COLO668 (cell line): ENCODE data around the gene KRT79.

ENCODE experiments used
- DNase-seq: peaks from one replicate; lab custom pipeline; 2025; ENCODE audit not compliant: unreplicated experiment; lab: John Stamatoyannopoulos, UW

Gene KRT79

DNA sequence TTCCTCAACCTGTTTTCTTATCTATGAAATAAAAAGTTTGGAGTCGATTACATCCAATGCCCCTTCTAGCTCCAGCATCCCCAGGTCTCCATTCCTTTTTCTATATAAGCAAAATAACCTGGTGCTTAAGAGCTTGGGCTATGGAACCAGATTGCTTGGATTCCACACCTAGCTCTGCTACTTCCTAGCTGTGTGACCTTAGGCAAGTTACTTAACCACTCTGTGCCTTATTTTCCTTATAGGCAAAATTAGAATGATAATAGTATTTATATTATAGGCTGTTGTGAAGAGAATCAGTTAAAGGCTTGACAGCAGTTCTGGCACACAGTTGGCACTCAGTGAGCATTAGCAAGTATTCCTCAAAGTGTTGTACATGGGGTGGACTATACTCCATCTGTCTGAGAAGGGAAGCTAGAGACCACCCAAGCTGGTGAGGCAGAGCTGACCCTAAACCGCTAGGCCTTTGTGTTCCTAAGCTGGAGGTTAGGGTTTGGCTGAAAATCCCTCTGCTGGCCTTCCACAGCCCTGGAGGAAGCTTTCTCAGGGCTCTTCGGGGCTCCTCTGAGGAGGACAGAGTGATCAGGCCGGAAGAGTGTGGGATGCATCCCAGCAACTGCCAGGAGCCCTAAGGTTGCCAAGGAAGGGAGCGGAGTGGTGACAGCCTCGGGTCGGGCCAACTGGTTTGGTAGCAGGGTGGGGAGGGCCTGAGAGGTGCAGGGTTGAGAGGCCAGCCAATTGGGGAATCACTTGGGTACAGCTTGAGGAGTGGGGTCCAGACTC, 14.2 kb downstream of the KRT79 start:
- DNase-seq = no peak

DNA sequence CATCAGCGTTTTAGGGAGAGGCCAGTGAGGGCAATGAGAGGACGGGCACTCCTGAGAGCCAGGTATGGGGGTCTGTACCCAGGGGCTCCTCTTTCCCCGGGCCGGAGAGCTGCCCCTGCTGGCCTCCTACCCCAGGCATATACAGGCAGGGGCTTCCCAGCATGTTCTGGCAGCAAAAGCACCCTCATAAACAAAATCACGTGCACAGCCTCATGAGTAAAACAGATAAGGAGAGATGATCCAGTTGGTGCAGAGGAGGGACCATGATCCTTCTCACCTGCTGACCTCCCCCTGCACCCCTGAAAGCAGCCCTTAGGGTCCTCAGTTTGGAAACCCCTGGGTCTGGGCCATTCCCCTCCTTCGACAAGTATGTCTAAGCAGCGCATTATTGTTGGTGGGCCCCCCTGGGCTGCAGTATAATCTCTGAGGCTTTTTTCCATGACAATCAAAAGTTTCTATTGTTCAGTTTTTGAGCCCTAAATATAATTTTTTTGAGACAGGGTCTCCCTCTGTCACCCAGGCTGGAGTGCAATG, 15.2 kb downstream of the KRT79 start:
- DNase-seq = no peak

DNA sequence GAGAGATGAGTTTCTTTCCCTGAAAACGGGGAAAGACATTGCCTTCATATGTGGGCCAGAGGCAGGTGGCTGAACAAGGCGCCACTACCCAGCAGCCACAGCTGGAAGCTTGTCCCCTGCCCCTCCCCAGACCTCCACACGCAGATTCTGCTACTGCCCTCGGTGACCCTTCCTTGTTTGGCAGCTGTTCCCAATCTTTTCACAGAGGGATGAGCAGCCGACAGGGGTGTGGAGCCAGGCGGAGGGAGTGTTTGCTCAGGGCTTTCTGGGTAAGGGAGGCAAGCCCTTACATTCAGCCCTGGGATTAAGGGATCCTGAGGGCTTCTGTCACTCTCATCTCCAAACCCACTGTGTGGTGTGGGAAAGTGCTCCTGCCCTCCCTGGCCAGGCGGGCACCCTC, 15.7 kb downstream of the KRT79 start:
- peak; percentile 8 for DNase-seq

DNA sequence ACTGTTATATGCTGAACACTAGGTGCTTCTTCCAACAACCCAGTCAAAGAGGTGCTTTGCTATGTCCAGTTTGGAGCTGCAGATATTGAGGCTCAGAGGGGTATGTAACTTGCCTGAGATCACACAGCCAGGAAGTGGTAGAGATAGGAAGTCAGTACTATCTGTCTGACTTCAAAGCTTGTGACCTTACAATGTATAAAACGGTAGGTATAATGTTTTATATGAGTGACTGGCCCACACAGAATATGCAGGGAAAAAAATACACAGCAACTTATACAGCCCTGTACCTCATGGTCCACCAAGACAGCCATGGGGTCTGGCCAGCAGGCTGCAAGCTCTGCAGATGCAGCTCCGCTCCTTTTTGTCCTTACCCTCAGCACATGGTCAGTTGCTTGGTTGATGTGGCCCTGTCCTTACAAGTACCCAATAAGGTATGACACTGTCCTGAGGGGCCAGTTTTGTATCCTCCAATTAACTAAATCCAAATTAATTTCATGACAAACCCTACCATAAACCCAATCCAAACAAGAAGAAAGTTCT, 16.3 kb downstream of the KRT79 start:
- DNase-seq = no peak

DNA sequence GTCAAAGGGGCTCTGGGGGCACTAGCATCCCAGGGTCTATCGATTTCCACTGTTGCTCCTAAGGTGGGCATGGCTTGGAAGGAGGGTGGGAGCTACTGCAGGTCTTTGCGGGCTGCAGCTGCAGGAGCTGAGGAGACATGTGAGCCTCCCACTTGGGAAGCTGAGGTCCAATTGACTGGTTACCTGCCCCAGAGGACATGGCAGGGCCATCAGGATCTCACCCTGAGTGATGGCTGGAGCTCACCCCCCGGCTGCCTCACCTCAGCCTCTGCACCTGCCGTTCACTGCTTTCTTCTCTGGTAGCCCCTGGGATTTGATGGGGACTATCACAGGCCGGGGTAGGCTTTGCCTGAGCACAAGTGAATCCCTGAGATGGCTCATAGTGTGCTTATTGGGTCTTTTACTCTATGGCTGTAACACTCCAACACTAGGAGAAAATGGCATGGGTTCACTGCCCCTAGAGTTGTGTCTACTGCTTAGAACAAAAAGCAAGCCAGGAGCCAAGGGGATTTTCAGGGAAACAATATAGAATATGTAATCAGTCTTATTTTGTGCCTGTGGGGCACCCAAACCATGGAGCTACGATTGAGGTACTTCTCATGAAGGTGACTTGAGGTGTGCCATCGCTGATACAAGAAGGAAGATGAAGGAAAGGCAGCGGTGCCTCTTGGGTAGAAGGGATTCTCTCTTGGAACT, 17.0 kb downstream of the KRT79 start:
- no peak for DNase-seq

DNA sequence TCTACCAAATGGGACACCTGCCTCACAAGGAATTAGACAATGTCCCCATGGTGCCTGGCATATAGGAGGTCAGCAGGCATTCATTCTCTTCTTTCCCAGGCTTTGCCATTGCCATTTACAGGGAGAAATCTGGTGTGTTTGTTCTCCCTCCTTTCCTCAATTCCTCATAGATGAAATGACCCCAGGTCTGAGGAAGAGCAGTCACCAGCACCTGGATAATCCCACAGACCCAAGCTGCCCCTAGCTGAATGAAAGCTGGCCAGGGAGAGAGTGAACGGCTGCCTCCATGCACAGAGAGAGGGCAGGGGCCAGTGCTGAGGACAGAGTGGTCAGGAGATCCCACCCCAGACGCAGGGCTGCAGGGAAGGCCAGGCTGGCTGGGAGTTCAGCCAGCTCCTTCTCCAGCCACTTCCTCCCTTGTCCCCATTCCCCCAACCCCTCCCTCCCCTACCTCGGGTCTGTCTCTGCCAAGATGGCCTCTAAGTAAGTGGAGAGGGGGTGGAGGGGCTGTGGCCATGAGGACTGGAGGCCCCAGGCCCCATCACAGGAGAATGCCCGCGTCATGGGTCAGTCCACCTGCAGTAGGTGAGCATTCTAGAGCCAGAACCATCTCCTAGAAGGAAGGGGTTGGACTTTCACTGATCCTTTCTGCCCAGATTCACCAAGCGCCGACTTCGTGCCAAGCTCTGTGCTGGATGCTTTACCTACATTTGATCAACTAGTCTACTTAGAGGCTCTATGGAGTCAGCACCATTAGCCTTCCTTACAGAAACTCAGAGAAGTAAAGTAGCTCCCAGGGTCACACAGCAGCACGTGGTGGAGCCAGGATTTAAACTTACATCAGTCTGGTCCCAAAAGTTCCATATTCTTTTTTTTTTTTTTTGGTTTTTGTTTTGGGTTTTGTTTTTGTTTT, 18.2 kb downstream of the KRT79 start:
- DNase-seq = no peak

DNA sequence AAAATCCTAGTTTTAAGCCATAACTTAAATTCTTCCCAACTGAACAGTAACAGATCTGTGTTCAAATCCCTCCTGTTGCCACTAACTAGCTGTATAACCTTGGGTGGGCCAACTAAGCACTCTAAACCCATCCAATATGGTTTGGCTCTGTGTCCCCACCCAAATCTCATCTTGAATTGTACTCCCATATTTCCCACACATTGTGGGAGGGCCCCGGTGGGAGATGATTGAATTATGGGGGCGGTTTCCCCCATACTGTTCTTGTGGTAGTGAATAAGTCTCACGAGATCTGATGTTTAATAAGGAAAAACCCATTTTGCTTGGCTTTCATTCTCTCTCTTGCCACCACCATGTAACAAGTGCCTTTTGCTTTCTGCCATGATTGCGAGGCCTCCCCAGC, 18.9 kb downstream of the KRT79 start:
- DNase-seq = no peak

DNA sequence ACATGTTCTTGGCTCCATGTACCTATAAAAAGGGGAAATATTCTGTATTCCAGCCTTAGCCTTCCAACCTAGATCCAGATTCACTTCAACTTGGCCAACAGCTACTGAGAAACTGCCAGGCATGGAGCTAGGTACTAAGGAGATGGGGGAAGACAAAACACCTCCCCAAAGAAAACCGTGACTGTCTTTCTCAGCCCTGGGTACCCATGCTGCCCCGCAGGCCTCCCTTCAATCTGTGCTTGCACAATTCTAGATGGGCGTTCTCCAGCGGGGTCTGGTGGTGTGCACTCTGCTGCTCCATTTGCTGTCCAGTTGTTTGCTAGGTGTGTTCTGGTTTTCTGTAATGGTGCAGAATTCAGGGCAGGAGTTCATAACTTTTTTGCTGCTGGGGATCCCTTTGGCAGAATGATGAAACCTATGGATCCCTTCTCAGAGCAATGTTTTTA, 19.4 kb downstream of the KRT79 start:
- no peak for DNase-seq

DNA sequence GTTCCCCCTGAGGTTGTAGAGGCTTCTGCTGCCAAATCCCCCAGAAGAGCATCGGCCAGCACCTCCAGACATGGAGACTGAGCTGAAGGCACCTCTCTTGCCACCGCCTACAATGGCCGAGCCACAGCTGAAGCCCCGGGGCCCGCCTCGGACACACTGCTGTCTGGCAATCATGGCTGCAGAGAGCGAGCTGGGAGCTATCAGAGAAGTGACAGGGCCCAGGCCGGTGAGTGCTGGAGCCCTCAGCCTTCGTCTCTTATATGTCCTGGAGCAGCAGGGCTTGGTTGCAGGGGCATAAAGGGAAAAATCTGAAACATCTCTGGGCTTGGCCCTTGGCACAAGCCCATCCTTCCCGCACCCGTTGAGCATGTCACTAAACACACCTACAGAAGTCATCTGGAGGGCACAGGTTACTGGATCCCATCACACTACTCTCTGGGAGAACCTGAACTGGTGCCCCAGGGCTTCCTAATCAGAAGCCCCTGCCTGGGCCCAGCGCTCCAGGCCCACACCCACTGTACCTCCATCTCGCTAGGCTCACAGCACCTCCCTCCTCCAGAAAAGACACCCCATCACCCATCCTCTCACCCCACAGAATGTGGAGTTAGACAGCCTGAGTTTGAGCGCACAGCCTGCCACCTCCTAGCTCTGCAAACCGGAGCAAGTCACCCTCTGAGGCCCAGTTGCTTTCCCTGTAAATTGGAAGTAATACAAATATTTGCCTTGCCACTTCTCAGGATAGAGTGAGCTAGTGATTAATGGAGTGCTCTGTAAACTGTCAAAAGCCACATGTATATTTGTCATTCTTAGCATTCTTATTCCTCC, 20.0 kb downstream of the KRT79 start, which contains the start of gene KRT4:
TSS of gene KRT4 (minus strand) at position 232 of the 825 bp plus-strand sequence. CDS start at position 174, 58 bp downstream.
- no peak for DNase-seq

DNA sequence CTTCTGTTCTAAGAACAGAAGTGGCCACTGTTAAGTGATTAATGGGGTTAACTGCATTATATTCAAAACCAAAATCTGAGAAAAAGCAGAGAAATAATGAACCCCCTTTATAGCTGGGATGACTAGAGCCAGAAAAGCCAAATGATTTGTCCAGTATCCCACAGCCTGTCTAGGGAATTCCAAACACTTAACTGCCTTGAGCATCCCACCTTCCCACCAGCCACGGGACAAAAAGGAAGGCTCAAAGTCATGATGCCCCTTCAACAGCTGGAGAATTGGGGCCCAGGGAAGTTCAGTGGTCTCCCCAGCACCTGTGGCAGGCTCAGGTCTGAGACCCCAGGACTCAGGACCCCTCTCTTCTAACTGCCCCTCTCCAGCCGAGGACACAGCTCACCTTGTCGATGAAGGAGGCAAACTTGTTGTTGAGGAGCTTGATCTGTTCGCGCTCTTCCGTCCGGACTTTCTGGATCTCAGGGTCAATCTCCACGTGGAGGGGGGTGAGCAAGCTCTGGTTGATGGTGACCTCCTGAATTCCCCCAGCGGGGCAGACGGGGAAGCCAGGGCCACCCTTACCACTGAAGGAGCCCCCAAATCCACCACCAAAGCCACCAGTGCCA, 20.8 kb downstream of the KRT79 start:
- DNase-seq = no peak

DNA sequence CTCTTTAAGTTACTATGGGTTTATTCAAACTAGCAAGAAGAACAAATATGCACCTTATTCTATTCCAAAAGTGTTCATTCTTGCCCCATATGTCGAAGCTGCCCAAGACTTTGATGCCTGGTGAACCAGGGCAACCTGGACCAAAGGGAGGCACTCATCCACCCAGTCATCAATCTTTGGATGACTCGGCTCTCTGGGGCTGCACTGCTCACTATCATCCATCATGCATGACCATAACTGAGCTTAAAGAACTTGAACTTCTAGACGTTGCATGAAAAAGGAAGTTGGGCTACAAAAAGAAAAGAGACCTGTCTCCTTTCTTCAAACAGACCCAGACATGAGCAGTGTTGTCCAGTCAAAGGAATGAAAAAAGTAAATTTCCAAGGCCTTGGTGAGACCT, 21.4 kb downstream of the KRT79 start:
- no peak for DNase-seq

DNA sequence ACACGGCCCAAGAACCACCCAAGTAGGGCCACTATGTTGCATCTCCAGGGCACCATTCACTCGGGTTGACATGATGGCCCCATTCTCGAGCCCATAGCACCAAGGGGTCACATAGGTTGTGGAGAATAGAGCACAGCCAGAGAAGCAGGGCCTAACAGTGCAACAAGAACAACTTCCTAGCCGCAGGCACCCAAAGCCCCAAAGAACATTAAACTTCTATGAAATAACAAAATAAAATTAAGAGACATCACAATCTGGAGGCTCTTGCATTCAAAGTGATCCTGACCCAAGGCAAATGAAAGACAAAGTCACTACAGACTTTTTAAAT, 22.1 kb downstream of the KRT79 start:
- no peak for DNase-seq

DNA sequence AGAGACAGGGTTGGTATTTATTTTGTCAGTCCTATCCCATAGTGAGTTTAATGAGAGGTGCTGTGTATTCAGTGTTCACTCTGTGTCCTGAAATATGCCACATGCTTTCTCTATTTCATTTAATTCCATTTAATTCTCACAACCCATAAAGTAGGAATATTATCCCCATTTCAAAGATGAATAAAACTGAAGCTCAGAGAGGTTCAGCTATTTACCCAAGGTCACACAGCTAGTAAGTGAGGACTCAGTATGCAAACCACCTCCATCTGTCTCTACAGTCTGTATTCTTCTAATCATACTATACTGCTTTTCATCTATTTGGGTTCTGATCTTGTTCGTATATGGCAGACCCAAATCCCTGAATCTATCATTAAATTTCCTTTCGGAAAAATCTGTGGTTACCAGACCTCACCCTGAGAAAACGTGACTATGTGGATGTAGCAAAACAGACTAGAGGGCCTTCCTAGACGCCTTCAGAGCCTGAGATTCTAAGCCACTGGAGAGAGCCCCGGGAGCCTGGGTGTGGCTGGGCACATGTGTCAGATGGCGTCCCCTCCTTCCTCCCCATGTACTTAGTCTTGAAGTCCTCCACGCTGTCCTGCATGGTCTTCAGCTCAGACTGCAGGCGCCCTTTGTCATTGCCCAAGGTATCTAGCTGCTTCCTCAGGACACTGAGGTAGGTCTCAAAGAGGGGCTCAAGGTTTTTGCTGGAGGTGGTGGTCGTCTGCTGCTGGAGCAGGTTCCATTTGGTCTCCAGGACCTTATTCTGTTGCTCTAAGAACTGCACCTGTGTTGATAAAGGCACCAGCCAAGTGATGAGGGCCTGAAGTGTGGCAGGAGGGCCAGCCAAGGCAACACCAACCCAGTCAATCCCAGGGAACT, 22.7 kb downstream of the KRT79 start:
- DNase-seq = no peak

DNA sequence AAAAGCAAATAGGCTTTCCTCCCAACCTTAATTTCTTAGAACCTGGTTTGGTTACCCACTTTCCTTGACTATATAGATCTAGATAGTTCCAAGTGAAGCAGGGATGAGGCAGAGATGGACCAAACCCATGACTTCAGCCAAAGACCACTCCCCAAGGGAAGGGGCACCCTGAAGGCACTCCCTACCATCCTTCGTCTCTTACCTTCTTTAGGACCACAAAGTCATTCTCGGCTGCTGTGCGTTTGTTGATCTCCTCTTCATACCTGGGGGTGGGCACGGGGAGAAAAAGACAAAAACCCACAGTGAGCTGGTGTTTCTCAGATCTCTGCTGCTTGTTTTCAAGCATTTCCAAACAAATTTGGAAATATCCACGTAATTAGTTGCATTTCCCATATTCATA, 23.6 kb downstream of the KRT79 start:
- no peak for DNase-seq

DNA sequence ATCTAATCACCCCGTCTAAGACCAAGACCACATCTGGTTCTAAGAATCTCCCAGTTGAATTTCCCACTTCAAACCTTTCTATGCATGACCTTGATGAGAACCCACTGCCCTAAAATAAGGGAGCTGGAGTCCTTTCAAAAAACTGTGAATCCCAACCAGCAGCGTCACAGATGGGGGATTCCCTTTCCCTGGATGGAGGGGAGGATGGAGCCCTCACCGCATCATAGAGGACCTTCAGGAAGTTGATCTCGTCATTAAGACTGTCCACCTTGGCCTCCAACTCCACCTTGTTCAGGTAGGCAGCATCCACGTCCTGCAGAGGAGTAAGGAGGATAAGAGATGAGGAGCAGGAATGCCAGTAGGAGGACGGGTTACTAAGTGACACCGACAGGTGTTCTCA, 24.9 kb downstream of the KRT79 start:
- no peak for DNase-seq

DNA sequence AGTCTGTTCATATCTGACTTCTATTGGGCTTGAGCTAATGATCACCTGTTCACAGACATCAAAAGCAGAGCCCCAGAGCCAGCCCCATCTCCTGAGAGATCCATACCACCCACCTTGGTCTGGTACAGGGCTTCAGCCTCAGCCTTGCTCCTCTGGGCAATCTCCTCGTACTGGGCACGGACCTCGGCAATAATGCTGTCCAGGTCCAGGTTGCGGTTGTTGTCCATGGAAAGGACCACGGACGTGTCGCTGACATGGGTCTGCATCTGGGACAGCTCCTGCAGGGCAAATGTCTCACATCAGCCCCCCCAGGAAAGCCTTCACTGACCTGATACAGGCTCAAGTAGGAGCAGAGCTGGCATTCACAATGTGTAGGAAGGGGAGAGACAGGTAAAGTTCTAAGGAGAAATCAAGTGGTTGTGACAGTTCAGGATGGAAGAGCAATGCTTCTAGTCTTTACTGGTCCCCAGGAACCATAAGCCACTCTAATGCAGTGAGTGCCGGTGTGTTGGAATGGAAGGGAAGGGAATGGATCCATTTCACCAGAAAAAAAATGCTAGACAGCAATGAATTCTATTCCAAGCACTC, 25.4 kb downstream of the KRT79 start:
- DNase-seq = no peak

DNA sequence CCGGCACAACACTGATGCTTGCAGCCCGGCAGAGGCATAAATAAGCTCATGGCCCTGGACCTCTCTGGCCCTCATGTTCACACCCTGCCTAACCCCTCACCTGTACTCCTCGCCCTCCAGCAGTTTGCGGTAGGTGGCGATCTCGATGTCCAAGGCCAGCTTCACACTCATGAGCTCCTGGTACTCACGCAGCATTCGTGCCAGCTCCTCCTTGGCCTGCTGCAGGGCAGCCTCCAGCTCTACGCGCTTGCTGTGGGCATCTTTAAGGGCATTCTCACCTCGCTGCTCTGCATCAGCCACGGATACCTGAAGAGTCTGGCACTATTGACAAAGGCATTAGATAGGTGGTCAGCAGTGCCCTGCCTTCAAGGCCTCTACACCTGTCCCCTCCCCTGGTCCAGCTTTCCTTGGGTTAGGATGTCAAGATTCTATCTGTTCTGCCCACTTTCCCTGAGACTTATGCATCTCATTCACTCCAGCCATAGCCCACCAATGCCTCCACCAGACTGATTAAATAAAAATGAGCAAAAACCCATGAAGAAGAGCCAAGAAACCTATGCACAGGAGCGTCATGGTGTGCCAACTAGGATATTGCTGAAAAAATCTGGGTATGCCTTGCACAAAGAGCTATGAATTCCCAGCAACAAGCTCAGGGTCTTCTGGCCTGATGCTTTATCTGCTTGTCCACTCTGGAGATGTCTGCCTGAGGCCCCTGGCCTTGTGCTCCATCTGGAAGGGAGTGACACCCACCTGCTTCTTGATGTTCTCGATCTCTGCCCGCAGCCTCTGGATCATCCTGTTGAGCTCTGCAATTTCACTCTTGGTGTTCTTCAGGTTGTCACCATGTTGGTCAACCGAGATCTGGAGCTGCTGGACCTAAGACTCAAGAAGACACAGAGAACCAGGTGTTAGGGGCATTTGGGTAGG, 26.3 kb downstream of the KRT79 start:
- DNase-seq = no peak
